Glomerular visceral epithelial cell (primary cell): Measurements from ENCODE around the gene PRKCA.
"Not testable (repeated sequence)": the region's sequence is repeated elsewhere in the genome, so short reads cannot be mapped to it uniquely, and the experiment has no call there.

Experiments
- DNase-seq: peaks from one replicate; pipeline ENCODE4 v3.0.0-alpha.2; 2016; ENCODE audit errors: extremely low spot score

The PRKCA gene

DNA sequence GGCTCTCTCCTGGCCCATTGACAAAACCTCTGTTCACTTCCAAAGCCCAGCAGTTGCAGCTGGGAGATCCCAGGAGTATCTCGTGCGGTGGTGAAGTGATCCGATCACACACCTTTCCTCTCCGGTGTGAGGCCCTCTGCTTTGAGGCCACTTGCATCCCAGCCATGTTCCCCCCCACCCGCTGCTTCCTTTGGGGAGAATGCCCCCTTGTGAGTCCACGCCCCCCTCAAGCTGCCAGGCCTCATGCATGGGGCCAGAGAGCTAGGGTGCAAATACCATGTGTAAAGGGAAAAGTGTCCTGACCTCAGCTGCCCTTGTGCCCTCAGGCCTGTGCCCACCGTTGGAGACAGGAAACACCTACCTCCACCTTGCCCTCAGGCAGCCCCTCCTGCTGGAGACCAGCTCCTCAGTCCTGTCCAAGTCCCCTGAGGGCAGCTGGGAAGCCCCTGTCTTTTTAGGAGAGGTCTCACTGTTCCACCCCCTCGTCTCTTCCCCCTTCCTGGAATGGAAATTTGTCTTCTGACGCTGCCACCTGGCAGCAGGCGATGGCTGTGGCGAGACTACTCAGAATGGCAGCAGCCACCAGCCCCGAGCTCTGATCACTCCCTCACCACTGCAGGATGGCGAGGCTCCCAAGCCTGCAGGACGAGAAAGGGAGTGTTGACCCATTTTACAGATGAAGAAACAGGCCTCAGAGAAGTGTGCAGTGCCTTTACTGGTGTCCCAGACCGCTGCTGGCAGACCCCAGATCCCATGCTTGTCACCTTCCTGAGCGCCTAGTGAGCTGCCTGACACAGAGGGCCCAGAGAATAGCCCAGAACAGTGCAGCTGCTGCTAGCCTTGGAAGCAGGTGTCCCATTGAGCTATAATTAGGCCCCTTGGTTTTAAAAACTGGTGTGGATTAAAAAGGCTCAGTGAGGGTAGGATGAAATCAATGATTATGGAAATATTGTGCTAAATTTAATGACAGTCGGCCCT lies 411.9 kb downstream of the PRKCA start:
- no peak for DNase-seq

DNA sequence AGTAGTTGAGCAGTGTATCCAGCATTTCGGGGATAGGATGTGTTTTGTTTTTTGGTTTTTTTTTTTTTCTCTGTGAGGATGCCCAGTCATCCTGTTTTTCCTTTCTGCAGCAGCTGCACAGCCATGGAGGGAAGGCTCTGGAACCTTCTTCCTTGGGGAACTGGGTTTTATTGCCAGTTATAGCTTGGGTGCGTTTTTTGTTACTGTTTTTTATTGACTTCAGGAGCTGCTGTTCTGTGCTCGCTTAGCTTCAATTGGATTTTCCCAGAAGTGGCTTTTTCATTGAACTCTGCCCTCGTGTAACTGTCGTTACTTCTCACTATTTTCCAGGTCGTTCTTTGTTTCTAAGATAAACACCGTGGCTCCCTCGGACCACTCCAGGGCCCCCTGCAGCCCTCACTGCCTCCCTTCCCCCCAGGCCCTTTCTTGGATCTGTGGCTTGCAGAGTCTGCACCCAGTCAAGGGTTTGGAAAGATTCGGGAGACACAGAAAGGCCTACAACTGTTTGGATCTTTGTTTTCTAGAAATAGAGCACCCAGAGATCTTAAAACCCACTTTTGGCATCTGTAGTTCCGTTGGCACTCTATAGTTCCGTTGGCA lies 412.8 kb downstream of the PRKCA start:
- DNase-seq, result no peak

DNA sequence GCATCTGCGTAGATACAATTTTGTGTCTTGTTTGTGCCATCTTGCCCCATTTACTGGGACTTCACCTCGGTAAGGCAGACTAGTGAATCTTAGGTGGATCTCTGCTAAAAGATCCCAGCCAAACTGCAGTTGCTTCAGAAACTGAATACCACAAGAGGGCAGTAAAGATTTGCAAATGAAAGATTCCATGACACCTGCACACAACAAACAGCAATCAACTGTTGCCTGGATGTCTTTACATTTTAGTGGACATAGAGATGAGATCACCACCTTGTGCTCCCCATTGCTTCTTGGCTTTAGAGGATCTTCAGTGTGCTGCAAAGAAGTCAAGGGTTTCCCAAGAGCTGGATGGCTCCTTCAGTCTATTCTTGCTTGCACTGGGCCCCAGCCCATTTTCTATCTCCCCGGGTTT lies 413.3 kb downstream of the PRKCA start:
- peak; percentile 71 for DNase-seq

DNA sequence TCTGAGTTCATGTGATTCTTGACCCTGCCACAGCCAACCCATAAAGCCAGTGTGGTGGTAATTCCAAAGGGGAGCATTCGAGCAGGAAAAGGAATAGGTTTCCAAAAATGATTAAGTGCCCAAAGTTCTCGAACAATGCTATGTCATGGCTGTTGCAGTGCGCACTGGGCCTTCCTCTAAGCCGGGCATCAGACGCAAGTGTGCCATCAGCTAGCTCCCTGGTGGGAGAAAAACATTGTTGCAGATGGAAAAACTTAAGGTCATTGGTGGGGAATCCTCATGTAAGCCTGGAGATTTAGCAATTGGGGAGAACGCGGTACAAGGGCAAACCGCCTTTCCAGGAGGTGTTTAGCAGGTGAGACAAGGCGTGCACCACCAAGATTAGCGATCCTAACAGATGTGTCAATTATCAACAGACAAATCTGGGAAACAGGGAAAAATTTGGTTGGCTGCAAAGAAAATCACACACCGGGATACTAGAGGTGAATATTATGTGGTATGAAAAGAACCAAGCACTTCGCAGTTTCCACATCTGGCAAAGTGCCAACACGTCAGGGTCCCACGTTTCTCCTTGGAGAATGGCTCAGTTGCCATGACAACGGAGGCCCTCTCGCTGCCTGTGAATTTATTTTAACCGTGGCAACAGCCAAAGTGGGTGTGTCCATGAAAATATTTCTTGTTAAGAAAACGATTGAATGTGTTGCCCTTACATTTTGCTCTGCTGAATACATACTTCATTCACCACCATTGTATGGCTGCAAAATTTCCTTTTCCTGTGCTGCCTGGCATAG lies 414.0 kb downstream of the PRKCA start:
- DNase-seq, result no peak

DNA sequence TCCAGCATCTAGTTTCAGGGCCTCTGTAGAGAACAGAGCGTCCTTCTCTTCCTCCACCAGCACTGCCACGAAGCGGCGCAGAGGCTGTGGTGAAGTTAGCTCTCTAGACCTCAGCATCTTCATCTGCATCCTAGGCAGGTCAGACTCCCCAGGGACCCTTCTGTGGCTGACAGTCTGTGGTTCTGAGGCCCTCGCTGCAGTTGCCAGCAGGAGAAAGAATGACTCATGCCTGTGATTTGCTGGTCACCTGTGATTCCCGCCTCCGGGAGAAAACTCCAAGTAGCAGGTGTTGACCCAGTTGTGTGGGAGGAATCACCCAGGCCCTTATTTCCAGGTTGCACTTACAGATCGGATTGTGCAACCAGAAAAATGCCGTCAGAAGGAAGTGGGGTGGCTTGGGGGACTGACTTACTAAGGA lies 415.2 kb downstream of the PRKCA start:
- peak; percentile 31 for DNase-seq

DNA sequence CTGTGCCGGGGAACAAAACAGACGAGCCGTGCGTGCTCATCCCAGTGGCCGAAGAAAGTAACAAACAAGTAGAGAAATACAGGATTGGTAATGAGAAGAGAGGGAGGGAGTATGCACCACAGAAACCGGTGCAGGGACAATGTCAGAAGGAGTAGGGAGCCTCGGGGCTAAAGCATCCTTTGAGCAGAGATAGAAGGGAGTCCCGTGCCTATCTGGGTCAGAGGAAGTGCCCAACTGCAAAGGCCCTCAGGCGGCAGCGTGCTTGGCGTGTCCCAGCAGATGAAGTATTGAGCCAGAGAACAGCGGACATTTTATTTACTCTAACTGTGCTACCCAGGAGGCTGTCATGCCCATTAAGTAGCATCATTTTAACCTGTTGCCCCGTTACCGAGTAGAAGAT lies 417.6 kb downstream of the PRKCA start:
- no peak for DNase-seq

DNA sequence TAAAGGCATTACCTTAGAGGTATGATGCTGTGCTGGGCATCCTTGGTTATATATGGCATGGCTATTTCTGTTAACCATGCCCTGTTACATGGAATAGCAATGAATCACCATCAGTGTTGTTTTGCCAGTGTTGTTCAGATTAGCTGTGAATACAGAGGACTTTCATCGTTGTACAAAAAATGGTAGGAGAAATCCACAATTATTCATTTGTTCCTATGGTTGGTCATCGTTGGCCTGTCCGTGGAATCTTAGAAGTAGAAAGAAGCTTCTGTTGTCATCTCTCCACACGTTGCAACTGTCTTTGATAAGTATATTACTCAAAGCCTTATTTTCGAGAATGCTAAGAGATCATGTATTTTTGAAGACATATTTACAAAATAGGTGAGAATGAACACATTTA lies 418.2 kb downstream of the PRKCA start:
- no peak for DNase-seq

DNA sequence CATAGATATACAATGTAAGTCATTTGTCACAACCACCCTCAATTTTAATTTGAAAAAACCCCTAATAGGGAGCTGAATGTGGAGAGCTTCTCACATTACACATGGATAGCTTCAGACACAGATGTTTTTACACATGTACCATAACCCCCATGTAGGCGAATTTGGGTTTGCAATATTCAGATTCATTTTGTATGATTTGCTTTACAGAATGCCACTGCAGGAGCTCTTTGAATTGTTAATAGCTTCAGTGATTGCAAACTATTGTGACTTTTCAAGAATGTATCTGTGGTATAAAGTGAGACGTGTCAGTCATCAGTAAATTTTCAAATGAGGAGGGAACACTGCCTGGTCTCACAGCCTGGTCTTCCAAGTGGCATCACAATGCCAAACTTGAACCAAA lies 419.9 kb downstream of the PRKCA start:
- DNase-seq, result no peak

DNA sequence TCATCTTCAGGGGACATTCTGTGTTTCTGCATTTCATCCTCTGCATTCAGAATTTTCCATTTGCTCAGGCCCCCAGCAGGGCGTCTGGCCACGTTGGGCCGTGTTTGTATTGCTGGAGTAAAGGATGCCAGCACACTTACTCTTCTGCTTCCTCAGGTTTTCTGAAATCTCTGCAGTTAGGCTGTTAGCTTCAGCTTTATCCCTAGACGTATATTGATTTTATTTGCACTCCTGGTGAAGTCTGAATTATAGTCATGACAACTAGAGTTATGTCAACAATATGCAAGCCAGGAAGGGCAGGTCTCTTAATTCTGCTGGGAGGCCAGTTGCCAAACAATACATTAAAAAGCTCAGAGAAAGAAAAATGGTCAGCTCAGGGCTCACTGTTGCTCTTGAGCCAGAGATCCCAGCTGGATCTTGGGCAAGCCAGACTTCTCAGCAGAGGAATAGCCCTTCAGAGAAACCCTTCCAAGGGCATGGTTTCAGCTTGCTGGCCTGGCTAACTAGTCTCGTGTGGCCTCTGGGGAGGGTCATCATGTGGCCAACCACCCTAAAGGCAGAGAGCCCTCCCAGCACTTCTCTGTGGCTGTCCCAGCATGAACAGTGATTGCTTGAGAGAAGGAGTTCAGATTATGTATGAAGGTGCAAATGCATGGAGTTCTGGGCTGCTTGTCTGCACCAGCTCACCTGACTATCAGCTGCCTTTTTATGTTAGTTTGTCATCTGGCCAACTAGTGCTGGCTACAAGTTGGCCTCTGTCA lies 422.3 kb downstream of the PRKCA start:
- DNase-seq, result no peak

DNA sequence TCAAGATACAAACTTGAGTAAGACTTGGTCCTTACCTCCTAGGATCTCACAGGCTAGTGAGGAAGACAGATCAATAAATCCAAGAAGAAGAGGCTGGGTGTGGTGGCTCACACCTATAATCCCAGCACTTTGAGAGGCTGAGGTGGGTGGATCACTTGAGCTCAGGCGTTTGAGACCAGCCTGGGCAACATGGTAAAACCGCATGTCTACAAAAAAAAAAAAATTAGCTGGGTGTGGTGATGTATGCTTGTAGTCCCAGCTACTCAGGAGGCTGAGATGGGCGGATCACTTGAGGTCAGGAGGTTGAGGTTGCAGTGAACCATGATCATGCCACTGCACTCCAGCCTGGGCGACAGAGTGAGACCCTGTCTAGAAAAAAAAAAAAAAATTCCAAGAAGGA lies 423.0 kb downstream of the PRKCA start:
- DNase-seq, result not testable (repeated sequence)

DNA sequence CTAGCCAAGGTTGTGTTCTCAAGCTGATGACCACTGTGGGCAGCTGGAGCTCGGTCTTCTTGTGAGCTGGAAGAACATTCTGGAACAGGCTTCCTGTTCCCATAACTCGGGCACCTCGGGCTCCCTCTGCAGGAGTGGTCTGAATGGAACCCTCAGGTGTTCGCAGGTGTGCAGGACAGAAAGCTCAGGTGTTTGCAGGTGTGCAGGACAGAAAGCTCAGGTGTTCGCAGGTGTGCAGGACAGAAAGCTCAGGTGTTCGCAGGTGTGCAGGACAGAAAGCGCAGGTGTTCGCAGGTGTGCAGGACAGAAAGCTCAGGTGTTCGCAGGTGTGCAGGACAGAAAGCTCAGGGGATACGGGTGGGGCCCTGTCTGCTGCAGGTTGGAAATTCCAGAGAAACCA lies 423.5 kb downstream of the PRKCA start:
- DNase-seq, result no peak

DNA sequence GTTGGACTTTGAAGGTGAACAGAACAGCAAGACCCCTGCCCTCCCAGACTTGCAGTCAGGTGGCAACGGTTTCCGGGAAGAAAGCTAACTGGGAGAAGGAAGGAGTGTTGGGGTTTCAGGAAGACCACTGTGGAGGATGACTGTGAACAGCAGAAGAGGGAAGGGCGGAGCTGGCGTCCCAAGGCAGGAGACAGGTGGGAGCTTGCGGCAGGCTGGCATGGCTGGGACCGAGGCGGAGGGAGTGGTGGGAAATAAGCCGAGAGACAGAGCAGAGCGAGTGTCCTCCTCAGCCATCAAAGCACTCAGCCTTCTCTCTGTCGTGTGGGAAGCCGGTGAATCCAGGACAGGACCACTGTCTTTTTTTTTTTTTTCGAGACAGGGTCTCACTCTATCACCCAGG lies 424.0 kb downstream of the PRKCA start:
- DNase-seq, result no peak

DNA sequence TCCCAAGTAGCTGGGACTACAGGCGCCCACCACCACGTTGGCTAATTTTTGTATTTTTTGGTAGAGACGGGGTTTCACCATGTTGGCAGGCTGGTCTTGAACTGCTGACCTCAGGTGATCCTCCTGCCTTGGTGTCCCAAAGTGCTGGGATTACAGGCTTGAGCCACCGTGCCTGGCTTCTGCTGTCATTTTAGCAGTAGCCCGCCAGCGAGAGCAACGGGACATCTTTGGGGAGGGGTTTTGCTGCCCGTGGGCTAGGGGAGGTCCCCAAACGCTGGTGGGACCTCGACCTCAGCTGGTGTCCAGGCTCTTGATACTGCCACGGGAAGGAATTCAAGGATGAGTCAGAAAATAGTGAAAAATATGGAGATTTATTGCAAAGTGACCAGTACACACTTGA lies 424.4 kb downstream of the PRKCA start:
- no peak for DNase-seq

DNA sequence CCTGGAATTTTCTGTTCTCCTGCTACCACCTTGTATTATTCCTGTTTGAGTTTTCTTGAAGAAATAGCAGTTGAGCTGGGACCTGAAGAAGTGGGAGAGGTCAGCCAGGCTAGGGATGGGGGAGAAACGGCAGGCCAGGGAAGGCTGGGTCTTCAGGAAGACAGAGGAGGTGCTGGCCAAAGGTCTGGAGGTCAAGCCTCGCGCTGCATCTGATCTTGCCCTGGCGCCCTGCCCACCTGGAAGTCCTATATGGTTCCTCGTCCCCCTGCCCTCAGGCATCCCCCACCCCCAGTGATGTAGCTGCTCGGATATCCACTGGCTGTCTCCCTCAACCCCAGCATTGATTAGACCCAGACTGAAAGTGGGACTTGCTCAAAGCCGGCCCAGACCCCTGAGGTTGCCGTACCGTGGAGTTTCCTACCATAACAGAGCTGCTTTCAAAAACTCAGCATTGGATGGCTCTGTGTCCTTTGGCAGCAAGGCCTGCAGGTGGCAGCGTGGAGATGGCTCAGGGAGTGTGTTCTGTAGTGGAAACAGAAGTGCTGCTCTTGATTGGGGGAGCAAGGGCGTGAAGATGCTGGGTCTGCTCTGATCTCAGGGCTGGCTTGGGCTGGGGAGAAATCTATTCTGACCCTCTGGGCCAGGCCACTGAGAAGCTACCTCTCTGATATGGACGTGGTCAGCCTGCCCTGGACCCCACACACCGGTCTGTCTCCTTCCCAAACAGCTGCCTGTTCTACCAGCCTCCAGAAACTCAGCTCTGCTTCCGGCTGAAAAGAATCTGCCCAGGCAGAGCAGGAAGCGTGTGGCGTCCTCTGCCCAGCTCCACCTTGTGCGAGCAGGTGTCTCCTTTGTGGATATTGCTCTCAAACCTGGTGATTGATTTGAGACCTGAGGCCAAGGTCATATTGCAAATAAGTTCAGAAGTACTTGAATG lies 425.5 kb downstream of the PRKCA start:
- DNase-seq, result peak; percentile 39

DNA sequence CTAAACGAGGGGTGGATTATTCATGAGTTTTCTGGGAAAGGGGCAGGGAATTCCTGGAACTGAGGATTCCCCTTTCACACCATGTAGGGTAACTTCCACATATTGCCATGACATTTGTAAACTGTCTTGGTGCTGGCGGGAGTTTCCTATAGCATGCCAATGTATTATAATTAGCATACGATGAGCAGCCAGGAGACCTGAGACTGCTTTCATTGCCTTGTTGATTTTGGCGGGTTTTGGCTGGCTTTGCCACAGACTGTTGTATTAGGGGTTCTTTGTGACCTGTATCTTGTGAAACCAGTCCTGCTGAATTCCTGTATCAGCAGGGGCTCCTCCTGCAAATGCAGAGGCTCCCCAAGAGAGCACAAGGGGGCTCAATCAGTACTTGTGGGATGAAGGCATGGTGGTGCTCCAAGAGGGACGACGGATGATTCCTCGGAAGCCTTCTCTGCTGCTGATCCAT lies 428.1 kb downstream of the PRKCA start:
- no peak for DNase-seq

DNA sequence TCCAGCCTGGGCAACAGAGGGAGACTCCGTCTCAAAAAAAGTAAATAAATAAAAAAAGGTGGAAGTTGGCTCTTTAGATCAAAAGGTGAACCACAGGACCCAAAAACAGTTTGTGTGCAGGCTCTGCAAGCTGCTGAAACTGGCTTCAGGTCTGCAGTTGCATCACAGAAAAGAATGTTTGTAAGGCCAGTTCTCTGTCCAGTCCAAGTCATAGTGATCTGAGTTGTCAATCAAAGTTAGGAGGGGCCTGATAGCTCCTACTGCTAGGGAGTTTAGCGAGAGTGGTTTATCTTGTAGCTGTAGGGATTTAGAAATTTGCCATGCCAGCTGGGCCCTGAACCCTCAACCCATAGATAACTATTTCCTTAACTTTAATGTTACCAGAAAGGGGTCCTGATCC lies 431.3 kb downstream of the PRKCA start:
- DNase-seq, result no peak

DNA sequence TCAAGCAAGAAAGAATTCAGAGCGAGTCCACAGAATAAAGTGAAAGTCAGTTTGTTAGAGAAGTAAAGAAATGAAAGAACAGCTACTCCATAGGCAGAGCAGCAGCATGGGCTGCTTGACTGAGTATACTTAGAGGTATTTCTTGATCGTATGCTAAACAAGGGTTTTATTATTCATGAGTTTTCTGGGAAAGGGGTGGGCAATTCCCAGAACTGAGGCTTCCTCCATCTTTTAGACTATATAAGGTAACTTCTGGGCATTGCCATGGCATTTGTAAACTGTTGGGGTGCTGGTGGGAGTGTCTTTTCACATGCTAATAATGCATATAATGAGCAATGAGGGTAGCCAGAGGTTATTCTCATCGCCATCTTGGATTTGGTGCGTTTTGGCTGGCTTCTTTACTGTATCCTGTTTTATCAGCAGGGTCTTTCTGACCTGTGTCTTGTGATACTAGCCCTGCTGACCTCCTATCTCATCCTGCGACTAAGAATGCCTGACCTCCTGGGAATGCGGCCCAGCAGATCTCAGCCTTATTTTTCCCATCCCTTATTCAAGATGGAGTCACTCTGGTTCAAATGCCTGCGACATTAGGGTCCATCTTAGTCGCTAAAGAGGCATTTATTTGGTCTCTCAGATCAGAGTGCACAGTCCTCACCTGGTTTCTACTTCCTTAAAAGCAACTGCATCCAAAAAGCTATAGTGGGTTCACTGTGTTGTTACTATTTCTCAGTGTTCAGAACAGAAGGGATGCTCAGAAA lies 432.0 kb downstream of the PRKCA start:
- no peak for DNase-seq

DNA sequence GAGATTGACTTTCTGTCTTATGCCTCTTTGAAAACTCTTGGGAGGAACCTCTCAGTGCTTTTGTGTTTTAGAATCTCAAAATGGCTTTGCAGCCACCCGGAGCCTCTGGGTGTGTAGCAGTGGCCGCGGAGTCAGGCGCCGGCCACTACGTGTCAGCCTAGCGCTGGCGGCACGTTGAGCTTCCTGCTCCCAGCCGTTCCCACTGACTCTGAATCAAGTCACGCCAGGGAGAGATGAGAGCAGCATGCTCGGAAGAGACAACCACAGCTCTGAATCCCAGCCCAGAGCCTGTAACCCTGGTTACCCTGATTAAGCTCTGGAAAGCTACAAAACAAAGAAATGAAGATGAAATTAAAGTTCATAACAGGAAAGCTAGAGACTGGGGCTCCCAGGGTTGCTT lies 435.1 kb downstream of the PRKCA start:
- no peak for DNase-seq

DNA sequence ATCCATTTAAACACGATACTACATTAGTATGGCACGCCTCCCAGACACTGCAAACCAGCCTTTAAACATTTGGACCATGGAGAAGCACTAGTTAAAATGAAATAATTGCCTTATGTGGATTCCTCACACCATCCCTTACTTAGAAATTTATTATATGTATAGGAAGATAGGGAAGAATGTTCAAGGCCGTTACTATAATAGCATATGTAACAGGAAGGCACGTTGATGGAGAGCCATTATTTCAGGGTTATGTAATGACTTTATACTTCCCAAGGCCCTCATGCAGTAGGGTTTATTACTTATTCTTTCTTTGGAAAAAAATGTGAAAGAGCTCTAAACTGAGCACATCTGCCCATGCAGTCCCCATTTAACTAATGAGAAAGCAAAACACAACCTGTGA lies 435.9 kb downstream of the PRKCA start:
- no peak for DNase-seq

DNA sequence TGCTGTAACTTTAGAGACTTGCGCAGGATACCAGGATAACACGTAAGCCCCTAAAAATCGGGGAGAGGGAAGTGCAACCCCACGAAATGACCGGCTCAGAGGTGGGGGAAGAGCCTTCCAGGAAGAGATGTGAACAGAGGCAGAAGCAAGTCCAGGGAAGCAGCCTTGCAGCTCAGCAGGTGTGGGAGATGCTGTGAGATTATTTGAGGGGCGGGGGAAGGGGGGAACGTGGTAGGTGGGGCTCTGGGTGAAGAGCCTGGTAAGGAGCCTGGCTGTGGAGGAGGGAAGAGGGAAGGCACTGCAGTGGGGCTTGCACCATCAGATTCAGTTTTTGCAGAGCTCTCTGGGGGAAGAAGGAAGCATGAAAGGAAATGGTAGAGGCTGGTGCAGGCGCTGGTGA lies 437.1 kb downstream of the PRKCA start:
- DNase-seq, result no peak
